Panc1 (cell line): ENCODE results near the gene GPR42.

ENCODE experiments used
- CTCF ChIP-seq: fragments of 450-650 bp; IDR thresholded peaks from 2 replicates; pipeline ENCODE4 v1.5.1; 2017; ENCODE audit warnings: mild to moderate bottlenecking
- POLR2AphosphoS5 ChIP-seq: IDR thresholded peaks from 2 replicates; pipeline ENCODE4 v1.6.1; 2012; ENCODE audit warnings: mild to moderate bottlenecking, low read depth, low read length, moderate library complexity
- SIN3A ChIP-seq: IDR thresholded peaks from 2 replicates; pipeline ENCODE4 v1.6.1; 2012; ENCODE audit warnings: low read depth, mild to moderate bottlenecking, low read length, moderate library complexity, borderline replicate concordance; ENCODE audit not compliant: insufficient read depth
- TF ChIP-seq, protein P1 (sequence below), 2 experiments: IDR thresholded peaks; 2 replicates each; pipeline ENCODE4 v1.6.1; 2011 to 2012; ENCODE audit warnings: low read depth in 2 of 2, control low read depth in 1 of 2, low read length in 1 of 2, mild to moderate bottlenecking in 1 of 2, moderate library complexity in 1 of 2; ENCODE audit not compliant: insufficient read depth in 1 of 2

DNA sequence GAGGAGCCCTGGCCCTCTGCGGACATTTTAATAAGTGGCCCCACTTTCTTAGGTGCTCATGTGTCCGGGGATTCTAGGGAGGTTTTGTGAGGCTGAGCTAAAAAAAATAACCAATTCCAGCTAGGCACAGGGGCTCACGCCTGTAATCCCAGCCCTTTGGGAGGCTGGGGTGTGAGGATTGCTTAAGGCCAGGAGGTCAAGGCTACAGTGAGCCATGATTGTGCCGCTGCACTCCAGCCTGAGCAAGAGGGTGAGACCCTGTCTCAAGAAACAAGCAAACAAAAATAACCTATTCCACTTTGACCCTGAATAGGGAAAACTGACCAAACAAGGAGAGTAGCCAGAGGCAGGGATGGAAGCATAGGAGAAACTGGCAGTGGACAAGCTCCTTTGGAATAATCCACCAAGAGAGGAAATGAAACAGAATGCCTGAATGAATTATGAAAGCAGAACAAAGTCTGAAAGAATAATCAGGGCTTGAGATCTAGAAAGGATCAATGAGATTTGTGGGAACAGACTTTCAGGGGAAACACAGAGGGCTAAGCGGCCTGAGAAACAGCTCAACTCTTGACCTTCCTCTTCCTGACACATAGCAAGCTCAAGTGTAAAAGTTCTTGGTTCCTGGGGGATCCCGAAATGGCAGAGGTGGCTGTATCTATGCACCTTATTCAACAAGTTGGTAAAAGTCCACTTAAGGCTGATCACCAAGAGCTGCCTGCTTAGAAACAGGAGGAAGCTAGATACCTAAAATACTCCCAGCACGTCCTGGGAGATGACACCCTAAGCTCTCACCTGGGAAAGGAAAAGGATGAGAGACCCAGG is 47.1 kb downstream of the GPR42 start:
- TF ChIP-seq CTCF (no peak), SIN3A (no peak), POLR2AphosphoS5 (no peak)
- TF ChIP-seq, protein P1, sequence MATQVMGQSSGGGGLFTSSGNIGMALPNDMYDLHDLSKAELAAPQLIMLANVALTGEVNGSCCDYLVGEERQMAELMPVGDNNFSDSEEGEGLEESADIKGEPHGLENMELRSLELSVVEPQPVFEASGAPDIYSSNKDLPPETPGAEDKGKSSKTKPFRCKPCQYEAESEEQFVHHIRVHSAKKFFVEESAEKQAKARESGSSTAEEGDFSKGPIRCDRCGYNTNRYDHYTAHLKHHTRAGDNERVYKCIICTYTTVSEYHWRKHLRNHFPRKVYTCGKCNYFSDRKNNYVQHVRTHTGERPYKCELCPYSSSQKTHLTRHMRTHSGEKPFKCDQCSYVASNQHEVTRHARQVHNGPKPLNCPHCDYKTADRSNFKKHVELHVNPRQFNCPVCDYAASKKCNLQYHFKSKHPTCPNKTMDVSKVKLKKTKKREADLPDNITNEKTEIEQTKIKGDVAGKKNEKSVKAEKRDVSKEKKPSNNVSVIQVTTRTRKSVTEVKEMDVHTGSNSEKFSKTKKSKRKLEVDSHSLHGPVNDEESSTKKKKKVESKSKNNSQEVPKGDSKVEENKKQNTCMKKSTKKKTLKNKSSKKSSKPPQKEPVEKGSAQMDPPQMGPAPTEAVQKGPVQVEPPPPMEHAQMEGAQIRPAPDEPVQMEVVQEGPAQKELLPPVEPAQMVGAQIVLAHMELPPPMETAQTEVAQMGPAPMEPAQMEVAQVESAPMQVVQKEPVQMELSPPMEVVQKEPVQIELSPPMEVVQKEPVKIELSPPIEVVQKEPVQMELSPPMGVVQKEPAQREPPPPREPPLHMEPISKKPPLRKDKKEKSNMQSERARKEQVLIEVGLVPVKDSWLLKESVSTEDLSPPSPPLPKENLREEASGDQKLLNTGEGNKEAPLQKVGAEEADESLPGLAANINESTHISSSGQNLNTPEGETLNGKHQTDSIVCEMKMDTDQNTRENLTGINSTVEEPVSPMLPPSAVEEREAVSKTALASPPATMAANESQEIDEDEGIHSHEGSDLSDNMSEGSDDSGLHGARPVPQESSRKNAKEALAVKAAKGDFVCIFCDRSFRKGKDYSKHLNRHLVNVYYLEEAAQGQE (IDR thresholded peaks at IDR 0.05; ENCODE audit: insufficient read depth in 1 of 2, low read depth in 2 of 2, low read length in 1 of 2): no peak
